ENCODE results near the gene SLC9A2. TPM values are rescaled to one million over a fixed set of nuclear protein-coding genes. Genes with fewer than 3 reads are reported as not detected.

SLC9A2 gene
- total and polyA plus RNA-seq, 10 of the 15 experiments (the other 5 are each of a cell fraction or from before 2014, with no cell fraction given) = 0.13 to 1.2 (median 0.79) TPM

DNA sequence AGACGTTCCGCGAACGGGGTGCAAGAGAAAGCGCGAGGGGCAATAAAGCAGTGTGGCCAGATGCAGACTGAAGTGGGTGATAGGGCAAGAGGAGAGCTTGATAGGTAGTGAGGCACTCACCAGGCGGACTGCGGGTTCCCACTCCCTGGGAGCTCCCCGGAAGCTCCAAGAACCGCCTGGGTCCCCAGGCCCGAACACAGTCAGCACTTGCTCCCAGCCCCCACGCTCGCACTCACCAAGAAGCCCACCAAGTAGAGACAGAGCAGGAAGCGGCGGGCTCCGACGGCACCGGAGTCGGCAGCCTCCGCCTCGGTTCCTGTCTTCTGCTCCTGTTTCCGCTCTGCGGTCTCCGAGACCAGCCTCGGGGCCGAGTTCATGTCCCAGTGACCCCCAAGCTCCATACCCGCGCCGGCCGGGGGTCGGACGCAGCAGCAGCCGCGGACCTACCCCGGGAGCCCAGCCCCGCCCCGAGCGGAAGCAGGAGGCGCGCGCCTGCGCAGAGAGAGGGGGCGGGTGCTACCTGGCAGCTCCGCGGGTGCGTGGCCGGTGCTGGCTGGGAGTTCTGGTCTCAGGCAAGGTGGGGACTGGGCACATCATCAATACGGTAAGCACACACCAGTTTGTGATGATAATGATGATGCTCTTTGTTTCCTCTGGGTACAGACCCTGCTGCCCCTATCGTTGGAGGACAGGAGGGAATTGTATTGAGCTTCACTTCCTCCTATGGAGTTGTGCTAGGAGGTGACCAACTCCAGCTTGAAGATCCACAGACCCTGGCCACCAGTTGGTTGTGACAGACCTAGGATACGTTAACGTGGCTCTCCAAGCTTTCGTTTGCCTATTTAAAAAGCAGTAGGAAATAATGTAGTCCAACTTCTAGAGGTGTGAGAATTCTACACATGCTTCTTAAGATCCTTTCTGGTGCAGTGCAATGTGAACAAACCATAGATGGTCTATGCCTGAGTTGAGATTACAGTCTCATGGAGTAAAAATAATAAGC lies 117.4 kb downstream of the SLC9A2 start (continued):
- TF ChIP-seq, protein P1, sequence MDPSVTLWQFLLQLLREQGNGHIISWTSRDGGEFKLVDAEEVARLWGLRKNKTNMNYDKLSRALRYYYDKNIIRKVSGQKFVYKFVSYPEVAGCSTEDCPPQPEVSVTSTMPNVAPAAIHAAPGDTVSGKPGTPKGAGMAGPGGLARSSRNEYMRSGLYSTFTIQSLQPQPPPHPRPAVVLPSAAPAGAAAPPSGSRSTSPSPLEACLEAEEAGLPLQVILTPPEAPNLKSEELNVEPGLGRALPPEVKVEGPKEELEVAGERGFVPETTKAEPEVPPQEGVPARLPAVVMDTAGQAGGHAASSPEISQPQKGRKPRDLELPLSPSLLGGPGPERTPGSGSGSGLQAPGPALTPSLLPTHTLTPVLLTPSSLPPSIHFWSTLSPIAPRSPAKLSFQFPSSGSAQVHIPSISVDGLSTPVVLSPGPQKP (IDR thresholded peaks at IDR 0.05; ENCODE audit: low read depth, low read length) = 0 out of 2 replicates have a peak, but pooled peaks have one; percentile 37
- TF ChIP-seq KAT2A (conservative IDR thresholded peaks at IDR 0.05; ENCODE audit: control insufficient read depth, low read depth, low read length) (no peak), RELA (IDR thresholded peaks at IDR 0.05; ENCODE audit: borderline replicate concordance, partially characterized antibody) (no peak), MYC (IDR thresholded peaks at IDR 0.05; ENCODE audit: insufficient read depth, insufficient read length, insufficient replicate concordance, low read length, severe bottlenecking) (no peak), EGR1 (IDR thresholded peaks at IDR 0.05; ENCODE audit: borderline replicate concordance in 1 of 2, low read depth in 2 of 2, low read length in 2 of 2) (peak in 1 of 2 experiments; percentile 53; a peak in 1 of 3 replicates), SRF (IDR thresholded peaks at IDR 0.05; ENCODE audit: low read depth in 2 of 2, low read length in 2 of 2) (no peak), POU2F2 (IDR thresholded peaks at IDR 0.05; ENCODE audit: borderline replicate concordance, low read depth, low read length) (no peak)
- TF ChIP-seq, protein P2, sequence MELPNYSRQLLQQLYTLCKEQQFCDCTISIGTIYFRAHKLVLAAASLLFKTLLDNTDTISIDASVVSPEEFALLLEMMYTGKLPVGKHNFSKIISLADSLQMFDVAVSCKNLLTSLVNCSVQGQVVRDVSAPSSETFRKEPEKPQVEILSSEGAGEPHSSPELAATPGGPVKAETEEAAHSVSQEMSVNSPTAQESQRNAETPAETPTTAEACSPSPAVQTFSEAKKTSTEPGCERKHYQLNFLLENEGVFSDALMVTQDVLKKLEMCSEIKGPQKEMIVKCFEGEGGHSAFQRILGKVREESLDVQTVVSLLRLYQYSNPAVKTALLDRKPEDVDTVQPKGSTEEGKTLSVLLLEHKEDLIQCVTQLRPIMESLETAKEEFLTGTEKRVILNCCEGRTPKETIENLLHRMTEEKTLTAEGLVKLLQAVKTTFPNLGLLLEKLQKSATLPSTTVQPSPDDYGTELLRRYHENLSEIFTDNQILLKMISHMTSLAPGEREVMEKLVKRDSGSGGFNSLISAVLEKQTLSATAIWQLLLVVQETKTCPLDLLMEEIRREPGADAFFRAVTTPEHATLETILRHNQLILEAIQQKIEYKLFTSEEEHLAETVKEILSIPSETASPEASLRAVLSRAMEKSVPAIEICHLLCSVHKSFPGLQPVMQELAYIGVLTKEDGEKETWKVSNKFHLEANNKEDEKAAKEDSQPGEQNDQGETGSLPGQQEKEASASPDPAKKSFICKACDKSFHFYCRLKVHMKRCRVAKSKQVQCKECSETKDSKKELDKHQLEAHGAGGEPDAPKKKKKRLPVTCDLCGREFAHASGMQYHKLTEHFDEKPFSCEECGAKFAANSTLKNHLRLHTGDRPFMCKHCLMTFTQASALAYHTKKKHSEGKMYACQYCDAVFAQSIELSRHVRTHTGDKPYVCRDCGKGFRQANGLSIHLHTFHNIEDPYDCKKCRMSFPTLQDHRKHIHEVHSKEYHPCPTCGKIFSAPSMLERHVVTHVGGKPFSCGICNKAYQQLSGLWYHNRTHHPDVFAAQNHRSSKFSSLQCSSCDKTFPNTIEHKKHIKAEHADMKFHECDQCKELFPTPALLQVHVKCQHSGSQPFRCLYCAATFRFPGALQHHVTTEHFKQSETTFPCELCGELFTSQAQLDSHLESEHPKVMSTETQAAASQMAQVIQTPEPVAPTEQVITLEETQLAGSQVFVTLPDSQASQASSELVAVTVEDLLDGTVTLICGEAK (IDR thresholded peaks at IDR 0.05; ENCODE audit: borderline replicate concordance) = 0 out of 2 replicates have a peak, but pooled peaks have one; percentile 24
- TF ChIP-seq, protein P3, sequence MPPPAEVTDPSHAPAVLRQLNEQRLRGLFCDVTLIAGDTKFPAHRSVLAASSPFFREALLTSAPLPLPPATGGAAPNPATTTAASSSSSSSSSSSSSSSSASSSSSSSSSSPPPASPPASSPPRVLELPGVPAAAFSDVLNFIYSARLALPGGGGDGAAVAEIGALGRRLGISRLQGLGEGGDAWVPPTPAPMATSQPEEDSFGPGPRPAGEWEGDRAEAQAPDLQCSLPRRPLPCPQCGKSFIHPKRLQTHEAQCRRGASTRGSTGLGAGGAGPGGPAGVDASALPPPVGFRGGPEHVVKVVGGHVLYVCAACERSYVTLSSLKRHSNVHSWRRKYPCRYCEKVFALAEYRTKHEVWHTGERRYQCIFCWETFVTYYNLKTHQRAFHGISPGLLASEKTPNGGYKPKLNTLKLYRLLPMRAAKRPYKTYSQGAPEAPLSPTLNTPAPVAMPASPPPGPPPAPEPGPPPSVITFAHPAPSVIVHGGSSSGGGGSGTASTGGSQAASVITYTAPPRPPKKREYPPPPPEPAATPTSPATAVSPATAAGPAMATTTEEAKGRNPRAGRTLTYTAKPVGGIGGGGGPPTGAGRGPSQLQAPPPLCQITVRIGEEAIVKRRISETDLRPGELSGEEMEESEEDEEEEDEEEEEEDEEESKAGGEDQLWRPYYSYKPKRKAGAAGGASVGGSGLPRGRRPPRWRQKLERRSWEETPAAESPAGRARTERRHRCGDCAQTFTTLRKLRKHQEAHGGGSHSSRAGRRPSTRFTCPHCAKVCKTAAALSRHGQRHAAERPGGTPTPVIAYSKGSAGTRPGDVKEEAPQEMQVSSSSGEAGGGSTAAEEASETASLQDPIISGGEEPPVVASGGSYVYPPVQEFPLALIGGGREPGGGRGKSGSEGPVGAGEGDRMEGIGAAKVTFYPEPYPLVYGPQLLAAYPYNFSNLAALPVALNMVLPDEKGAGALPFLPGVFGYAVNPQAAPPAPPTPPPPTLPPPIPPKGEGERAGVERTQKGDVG (CRISPR knock-in tag; IDR thresholded peaks at IDR 0.05) = no peak
- TF ChIP-seq, protein P4, sequence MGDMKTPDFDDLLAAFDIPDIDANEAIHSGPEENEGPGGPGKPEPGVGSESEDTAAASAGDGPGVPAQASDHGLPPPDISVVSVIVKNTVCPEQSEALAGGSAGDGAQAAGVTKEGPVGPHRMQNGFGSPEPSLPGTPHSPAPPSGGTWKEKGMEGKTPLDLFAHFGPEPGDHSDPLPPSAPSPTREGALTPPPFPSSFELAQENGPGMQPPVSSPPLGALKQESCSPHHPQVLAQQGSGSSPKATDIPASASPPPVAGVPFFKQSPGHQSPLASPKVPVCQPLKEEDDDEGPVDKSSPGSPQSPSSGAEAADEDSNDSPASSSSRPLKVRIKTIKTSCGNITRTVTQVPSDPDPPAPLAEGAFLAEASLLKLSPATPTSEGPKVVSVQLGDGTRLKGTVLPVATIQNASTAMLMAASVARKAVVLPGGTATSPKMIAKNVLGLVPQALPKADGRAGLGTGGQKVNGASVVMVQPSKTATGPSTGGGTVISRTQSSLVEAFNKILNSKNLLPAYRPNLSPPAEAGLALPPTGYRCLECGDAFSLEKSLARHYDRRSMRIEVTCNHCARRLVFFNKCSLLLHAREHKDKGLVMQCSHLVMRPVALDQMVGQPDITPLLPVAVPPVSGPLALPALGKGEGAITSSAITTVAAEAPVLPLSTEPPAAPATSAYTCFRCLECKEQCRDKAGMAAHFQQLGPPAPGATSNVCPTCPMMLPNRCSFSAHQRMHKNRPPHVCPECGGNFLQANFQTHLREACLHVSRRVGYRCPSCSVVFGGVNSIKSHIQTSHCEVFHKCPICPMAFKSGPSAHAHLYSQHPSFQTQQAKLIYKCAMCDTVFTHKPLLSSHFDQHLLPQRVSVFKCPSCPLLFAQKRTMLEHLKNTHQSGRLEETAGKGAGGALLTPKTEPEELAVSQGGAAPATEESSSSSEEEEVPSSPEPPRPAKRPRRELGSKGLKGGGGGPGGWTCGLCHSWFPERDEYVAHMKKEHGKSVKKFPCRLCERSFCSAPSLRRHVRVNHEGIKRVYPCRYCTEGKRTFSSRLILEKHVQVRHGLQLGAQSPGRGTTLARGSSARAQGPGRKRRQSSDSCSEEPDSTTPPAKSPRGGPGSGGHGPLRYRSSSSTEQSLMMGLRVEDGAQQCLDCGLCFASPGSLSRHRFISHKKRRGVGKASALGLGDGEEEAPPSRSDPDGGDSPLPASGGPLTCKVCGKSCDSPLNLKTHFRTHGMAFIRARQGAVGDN (IDR thresholded peaks at IDR 0.05) = peak; percentile 72
- TF ChIP-seq, protein P5, sequence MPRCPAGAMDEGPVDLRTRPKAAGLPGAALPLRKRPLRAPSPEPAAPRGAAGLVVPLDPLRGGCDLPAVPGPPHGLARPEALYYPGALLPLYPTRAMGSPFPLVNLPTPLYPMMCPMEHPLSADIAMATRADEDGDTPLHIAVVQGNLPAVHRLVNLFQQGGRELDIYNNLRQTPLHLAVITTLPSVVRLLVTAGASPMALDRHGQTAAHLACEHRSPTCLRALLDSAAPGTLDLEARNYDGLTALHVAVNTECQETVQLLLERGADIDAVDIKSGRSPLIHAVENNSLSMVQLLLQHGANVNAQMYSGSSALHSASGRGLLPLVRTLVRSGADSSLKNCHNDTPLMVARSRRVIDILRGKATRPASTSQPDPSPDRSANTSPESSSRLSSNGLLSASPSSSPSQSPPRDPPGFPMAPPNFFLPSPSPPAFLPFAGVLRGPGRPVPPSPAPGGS (IDR thresholded peaks at IDR 0.05; ENCODE audit: borderline replicate concordance, insufficient read depth, low read depth, low read length, poor library complexity, severe bottlenecking) = no peak

All from GM12878 (cell line).